Omental fat pad (tissue), 4 donors: ENCODE results near the gene GALR3. TPM values are rescaled to one million over a fixed set of nuclear protein-coding genes. Genes with fewer than 3 reads are reported as not detected.
A peak's percentile ranks its signal among the peaks of the same experiment; 100 is the strongest.

ENCODE experiments used
- ATAC-seq: fragments of 150-250 bp; one replicate; pipeline ENCODE4 v1.9.1; 2016; ENCODE audit warnings: mild to moderate bottlenecking, moderate library complexity; ENCODE audit not compliant: low FRiP score
- DNase-seq: peaks from one replicate; pipeline ENCODE4 v3.0.0-alpha.2; 2019; ENCODE audit warnings: low spot score
- total RNA-seq, 4 donors: library from RNA; depleted of rRNA; stranded (reverse); fragments of >200 nt; gene quantifications; one replicate each; pipeline ENCODE4 v1.1.0, GENCODE V29; 2016
- TF ChIP-seq, protein P1 (sequence below), 3 donors: fragments of 450-650 bp; IDR thresholded peaks; one replicate each; pipeline ENCODE4 v1.5.1; 2016 to 2017; ENCODE audit warnings: antibody characterized with exemption in 3 of 3, mild to moderate bottlenecking in 3 of 3, moderate library complexity in 2 of 3

GALR3 gene
- total RNA-seq, 4 donors from 2014 or later: not detected

DNA sequence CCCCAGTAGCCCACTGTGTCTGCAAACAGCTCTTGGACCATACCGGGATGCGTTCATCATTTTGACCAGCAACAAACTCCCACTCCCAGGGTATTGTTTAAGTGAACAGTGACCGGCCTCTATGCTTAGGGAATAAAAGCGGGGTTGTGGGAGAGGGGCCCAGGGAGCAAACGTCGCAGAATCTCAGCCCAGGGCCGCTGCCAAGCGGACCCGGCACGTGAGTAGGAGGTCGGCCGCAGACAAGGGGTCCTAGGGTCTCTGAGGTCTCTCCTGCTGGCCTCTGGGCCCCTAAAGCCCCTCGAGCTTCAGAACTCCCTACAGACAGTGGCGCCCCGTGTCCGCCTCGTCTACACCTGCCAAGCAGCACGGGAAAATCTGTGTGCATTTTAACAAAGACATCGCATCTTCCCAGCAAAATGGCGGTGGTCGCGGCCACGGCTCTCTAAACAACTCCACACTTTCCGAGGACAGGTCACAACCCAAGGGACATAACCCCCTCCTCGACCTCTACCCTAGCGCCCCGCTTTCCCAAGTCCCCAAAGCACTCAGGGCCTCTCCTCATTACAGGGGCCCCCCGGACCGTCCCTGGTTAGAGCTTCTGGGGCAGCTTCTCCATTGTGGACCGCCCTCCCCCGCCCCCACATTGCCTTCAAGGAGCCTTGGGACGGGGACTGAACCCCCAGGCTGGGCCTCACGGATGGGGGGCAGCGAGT is 19.4 kb upstream of the GALR3 start:
- TF ChIP-seq, protein P1, sequence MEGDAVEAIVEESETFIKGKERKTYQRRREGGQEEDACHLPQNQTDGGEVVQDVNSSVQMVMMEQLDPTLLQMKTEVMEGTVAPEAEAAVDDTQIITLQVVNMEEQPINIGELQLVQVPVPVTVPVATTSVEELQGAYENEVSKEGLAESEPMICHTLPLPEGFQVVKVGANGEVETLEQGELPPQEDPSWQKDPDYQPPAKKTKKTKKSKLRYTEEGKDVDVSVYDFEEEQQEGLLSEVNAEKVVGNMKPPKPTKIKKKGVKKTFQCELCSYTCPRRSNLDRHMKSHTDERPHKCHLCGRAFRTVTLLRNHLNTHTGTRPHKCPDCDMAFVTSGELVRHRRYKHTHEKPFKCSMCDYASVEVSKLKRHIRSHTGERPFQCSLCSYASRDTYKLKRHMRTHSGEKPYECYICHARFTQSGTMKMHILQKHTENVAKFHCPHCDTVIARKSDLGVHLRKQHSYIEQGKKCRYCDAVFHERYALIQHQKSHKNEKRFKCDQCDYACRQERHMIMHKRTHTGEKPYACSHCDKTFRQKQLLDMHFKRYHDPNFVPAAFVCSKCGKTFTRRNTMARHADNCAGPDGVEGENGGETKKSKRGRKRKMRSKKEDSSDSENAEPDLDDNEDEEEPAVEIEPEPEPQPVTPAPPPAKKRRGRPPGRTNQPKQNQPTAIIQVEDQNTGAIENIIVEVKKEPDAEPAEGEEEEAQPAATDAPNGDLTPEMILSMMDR (IDR thresholded peaks at IDR 0.05): no peak
- ATAC-seq (no peak), DNase-seq (no peak)

DNA sequence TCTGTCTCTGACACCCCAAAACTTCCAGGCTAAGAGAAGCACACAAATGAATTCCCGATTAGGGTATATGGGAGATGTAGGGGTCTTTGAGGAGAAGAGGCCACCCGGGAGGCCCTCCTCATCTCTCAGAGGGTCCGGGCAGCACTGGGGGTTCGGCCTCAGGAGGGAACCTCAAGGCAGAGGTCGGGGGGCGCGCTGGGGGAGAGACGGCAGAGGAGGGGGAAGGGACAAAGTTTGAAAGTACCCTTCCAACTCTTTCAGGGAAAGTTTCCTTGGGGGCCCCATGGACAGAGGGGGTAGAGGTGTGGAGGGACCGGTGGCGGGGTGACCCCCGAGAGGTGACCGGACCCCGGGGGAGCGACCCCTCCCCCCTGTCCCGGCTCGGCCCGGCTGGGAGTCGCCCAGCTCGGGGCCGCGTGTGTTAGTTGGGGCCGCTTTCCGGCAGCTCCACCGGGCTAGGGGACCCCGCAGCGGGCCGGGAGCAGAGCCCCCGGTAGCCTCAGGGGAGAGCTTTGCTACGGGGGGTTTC is 18.8 kb upstream of the GALR3 start:
- peak; percentile 0 for ATAC-seq
- TF ChIP-seq, protein P1 (IDR thresholded peaks at IDR 0.05): no peak

DNA sequence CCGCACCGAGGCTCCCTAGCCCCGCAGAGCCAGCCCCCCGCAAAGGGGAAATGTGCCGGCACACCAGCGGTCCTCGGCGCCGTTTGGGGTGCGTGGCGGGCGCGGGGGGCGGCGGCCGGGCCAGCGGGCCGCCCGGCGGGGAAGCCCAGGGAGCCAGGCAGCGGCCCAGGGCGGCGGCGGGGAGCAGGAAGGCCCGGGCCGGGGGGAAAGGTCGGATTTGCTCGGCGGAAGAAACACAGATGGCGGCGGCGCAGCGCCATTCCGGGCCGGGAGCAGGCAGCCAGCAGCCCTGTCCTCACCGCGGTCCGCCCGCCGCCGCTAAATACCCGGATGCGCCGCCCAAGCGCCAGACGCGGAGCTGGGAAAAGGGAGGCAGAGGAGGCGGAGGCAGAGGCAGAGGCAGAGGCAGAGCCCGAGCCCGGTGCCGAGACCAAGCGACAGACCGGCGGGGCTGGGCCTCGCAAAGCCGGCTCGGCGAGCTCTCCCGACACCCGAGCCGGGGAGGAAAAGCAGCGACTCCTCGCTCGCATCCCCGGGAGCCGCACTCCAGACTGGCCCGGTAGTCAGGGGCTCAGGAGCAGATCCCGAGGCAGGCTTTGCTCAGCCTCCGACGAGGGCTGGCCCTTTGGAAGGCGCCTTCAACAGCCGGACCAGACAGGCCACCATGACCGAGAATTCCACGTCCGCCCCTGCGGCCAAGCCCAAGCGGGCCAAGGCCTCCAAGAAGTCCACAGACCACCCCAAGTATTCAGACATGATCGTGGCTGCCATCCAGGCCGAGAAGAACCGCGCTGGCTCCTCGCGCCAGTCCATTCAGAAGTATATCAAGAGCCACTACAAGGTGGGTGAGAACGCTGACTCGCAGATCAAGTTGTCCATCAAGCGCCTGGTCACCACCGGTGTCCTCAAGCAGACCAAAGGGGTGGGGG is 18.0 kb upstream of the GALR3 start:
- ATAC-seq (peak; percentile 50), DNase-seq (peak; percentile 84)

More for the DNA sequence above, 18.8 kb upstream of the GALR3 start:
- no peak for DNase-seq

DNA sequence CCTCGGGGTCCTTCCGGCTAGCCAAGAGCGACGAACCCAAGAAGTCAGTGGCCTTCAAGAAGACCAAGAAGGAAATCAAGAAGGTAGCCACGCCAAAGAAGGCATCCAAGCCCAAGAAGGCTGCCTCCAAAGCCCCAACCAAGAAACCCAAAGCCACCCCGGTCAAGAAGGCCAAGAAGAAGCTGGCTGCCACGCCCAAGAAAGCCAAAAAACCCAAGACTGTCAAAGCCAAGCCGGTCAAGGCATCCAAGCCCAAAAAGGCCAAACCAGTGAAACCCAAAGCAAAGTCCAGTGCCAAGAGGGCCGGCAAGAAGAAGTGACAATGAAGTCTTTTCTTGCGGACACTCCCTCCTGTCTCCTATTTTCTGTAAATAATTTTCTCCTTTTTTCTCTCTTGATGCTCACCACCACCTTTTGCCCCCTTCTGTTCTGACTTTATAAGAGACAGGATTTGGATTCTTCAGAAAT is 17.3 kb upstream of the GALR3 start:
- no peak for DNase-seq
- no peak for ATAC-seq
- TF ChIP-seq, protein P1 (IDR thresholded peaks at IDR 0.05): no peak

More for the DNA sequence above, 18.0 kb upstream of the GALR3 start:
- TF ChIP-seq, protein P1 (IDR thresholded peaks at IDR 0.05): no peak

DNA sequence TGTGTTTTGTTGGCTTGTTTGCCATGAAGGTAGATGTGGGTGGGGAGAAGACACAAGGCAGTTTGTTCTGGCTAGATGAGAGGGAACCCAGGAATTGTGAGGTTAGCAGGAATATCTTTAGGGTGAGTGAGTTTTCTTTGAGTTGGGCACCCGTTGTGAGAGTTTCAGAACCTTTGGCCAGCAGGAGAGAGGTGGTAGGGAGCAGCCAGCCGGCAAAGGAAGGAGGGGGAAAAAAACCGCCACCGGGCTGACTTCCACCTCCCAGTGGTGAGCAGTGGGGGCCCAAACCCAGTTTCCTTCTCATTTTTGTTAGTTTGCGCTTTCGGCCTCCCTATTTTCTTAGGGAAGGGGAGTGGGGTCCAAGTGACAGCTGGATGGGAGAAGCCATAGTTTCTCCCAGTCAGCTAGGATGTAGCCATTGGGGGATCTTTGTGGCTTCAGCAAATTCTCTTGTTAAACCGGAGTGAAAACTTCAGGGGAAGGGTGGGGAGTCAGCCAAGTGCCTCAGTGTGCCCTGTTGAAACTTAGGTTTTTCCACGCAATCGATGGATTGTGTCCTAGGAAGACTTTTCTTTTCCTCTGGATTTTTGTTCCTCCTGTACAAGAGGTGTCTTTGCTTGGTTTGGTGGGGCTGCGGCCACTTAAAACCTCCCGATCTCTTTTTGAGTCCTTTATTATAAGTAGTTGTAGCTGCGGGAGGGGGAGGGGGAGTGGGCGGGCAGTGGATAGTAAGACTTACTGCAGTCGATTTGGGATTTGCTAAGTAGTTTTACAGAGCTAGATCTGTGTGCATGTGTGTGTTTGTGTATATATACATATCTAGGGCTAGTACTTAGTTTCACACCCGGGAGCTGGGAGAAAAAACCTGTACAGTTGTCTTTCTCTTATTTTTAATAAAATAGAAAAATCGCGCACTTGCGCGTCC is 16.5 kb upstream of the GALR3 start:
- ATAC-seq (no peak), DNase-seq (no peak)
- TF ChIP-seq, protein P1 (IDR thresholded peaks at IDR 0.05): no peak
